ENCODE results near the gene DCP1B.

The DCP1B gene

GRCh38 chr12:1939801-1940607, 64.3 kb downstream of the DCP1B start:
- TF ChIP-seq GATA2 (IDR thresholded peaks at IDR 0.05; ENCODE audit: low read depth, low read length) (no peak), GATA3 (IDR thresholded peaks at IDR 0.05; ENCODE audit: low read depth, low read length) (no peak)

- TF ChIP-seq GATA3 (IDR thresholded peaks at IDR 0.05; ENCODE audit: low read depth, low read length) (no peak), GATA2 (IDR thresholded peaks at IDR 0.05; ENCODE audit: low read depth, low read length) (no peak)
These were observed 64.9 kb downstream of the DCP1B start for GRCh38 chr12:1939331-1939730.

- no peak for TF ChIP-seq GATA3 (IDR thresholded peaks at IDR 0.05; ENCODE audit: low read depth, low read length)
- TF ChIP-seq GATA2 (IDR thresholded peaks at IDR 0.05; ENCODE audit: low read depth, low read length) = no peak
These were observed 66.6 kb downstream of the DCP1B start for GRCh38 chr12:1937481-1938224.

- no peak for TF ChIP-seq GATA3 (IDR thresholded peaks at IDR 0.05; ENCODE audit: low read depth, low read length)
- TF ChIP-seq GATA2 (IDR thresholded peaks at IDR 0.05; ENCODE audit: low read depth, low read length) = no peak
These were observed 67.6 kb downstream of the DCP1B start for GRCh38 chr12:1936406-1937320.

GRCh38 chr12:1935700-1936378, 68.4 kb downstream of the DCP1B start:
- no peak for TF ChIP-seq GATA3 (IDR thresholded peaks at IDR 0.05; ENCODE audit: low read depth, low read length)
- no peak for TF ChIP-seq GATA2 (IDR thresholded peaks at IDR 0.05; ENCODE audit: low read depth, low read length)

GRCh38 chr12:1935242-1935641, 69.0 kb downstream of the DCP1B start:
- TF ChIP-seq GATA3 (IDR thresholded peaks at IDR 0.05; ENCODE audit: low read depth, low read length) (no peak), GATA2 (IDR thresholded peaks at IDR 0.05; ENCODE audit: low read depth, low read length) (no peak)

- TF ChIP-seq GATA3 (IDR thresholded peaks at IDR 0.05; ENCODE audit: low read depth, low read length) (no peak), GATA2 (IDR thresholded peaks at IDR 0.05; ENCODE audit: low read depth, low read length) (no peak)
These were observed 69.4 kb downstream of the DCP1B start for GRCh38 chr12:1934831-1935230.

GRCh38 chr12:1934068-1934467, 70.2 kb downstream of the DCP1B start:
- no peak for TF ChIP-seq GATA2 (IDR thresholded peaks at IDR 0.05; ENCODE audit: low read depth, low read length)
- no peak for TF ChIP-seq GATA3 (IDR thresholded peaks at IDR 0.05; ENCODE audit: low read depth, low read length)

GRCh38 chr12:1933342-1934051, 70.8 kb downstream of the DCP1B start:
- TF ChIP-seq GATA3 (IDR thresholded peaks at IDR 0.05; ENCODE audit: low read depth, low read length) (no peak), GATA2 (IDR thresholded peaks at IDR 0.05; ENCODE audit: low read depth, low read length) (no peak)

- TF ChIP-seq GATA3 (IDR thresholded peaks at IDR 0.05; ENCODE audit: low read depth, low read length) = no peak
- no peak for TF ChIP-seq GATA2 (IDR thresholded peaks at IDR 0.05; ENCODE audit: low read depth, low read length)
These were observed 71.9 kb downstream of the DCP1B start for GRCh38 chr12:1932264-1932777.

GRCh38 chr12:1931642-1932041, 72.6 kb downstream of the DCP1B start:
- TF ChIP-seq GATA3 (IDR thresholded peaks at IDR 0.05; ENCODE audit: low read depth, low read length) = no peak
- no peak for TF ChIP-seq GATA2 (IDR thresholded peaks at IDR 0.05; ENCODE audit: low read depth, low read length)

- TF ChIP-seq GATA2 (IDR thresholded peaks at IDR 0.05; ENCODE audit: low read depth, low read length) (no peak), GATA3 (IDR thresholded peaks at IDR 0.05; ENCODE audit: low read depth, low read length) (no peak)
These were observed 73.3 kb downstream of the DCP1B start for GRCh38 chr12:1930803-1931597.

All from SH-SY5Y (cell line).